NCI-H446 (cell line): ENCODE measurements around the gene PRSS56.

Experiments used
- DNase-seq, 2 experiments: peaks; one replicate each; lab custom pipeline; 2025; lab: John Stamatoyannopoulos, UW

PRSS56 gene

DNA sequence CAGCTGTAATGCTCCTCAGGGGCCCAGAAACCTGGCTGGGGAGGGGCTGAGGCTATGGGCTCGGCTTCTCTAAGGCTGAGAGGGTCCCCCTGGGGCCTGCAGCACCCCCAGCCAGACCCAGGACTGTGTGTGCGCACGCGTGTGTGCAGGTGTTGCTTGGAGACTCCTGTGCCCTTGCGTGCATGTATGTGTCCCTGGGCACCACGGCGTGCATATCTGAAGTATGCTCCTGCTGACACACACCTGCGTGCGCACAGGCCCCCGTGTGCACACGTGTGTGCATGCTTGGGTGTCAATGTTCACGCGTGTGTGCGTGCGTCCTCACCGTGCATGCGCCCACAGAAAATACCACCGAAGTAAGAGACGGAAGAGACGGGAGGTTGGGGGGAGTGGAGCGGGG is 17.7 kb upstream of the PRSS56 start:
- no peak for DNase-seq

DNA sequence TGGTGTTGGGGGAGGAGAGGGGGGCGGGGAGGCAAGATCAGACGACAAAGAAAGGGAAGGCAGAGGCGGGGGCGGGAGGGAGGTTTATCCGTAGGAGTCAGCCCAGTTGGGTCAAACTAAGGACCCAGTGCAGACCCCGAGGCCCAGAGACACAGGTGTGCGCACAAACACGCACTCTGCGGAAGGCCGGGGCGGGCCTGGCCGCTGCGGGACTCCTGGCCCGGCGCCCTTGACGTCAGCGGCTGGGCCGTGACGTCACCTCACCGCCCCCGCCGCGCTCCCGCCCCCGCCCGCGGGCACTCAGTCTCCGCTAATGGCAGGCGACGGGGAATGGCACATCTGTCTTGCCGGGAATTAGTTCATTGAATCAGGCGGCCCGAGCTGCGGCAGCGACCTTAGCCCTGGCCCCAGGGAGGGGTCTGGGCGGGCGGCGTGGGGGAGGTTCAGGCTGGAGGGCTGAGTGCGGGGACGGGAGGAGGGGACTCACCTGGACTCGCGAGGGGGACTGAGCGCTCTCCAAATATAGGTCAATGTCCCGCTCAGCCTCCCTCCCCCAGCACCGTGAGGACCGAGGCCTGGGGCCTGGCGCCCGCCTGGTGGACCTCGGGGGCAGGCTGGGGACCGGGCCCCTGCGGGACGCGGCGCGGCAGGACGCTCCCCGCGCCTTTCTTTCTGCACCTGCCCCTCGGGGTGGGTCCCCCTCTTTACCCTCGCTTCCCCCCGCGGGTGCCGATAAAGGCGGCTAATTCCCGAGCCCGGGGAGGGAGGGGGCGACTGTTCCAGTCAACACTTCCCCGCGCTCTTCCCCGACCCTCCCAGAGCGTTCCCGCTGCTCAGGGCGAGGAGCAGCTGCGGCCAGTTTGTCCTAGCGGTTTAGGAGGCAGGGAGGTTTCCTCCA is 17.0 kb upstream of the PRSS56 start:
- DNase-seq, result no peak

DNA sequence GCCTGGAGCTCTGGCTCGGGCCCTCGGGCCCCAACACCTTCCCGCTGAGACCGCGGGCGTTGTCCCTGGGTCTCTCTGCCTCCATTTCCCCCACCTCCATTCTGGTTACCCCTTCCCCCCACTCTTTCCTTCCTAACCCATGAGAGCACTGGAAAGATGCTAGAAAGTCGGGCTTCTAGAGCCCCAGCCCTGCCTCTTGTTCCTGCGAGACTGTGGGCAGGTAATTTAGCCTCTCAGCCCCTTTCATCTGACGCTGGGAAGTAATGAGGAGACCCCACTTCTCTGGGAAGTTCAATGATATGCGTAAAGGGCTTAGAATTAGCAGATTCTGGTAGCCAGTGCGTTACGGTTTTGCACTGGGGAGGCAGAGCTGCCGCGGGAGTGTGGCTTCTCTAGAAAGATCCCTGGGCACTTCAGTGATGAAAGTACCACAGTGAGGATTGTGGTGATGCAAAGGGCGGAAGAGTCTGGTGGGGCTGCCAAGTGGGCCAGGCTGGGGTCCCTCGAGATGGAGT is 16.3 kb upstream of the PRSS56 start:
- DNase-seq, result no peak

DNA sequence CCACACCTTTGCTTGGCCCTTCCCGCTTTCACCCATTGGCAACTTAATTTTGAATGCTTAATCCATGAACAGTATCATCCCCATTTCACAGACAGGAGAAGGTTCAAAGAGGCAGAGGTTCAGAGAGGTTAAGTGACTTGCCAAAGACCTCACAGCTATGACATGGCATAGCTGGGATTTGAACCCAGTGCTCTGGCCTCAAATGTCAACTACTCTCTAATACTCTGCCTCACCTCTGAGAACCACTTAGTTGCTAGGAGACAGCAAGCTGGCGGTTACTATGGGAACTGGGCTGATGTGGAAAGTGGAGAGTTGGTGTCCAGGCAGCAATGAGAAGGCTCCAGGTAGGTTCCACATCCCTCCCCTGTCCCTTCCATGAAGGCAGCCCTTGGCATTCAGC is 15.8 kb upstream of the PRSS56 start:
- no peak for DNase-seq

DNA sequence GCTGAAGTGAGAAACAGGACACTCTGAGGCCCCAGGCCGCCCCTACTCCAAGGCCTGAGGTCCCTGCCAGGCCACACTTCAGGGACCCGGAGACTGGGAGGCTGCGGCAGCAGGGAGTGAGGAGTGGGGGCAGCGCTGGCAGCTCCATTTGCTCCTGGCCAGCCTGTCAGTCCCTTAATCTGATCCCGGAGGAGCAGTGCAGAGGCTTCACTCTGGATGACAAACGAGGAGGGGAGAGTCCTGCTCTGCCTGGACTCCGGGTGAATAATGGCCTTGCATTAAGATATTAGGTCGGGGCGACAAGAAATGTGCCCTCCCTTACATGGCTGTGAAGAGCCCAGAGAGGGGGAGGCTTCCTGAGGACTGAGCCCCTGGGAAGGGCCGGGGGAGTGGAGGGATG is 14.3 kb upstream of the PRSS56 start:
- DNase-seq, result no peak

DNA sequence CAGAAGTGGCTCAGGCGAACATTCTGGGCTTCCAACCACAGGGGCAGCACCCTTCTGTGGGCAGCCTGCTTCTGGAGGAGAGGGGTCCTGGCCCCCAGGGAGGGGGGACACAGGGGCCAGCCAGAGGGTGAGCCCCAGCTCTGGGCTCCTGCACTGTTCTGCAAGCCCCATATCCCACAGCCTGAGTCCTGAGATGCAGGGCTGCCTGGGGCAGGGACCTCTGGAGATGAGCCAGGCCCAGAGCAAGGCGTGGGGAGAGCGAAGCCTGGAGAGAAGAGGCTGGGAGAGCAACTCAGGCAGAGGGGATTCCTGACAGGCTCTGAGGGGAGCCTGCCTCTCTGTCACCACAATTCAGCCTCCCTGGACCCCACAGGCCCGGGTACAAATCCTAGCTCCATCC is 13.5 kb upstream of the PRSS56 start:
- no peak for DNase-seq

DNA sequence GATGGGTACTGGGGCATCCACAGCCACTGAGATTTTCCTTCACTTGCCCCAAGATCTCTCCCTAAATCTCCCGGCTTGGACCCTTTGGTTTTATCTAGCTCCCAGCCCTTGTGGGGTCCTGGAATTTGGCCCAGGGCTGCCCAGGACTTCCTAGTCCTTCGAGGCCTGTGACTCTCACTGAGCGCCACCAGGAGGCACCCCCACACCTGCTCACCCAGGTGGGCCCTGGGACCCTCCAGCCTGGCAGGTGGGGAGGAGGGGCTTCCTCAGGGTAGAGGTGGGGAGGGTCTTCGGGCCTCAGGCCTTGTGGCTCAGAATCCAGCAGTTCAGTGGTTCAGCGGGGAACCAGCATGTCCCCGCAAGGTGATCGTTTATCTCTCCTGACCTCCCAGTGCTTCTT is 11.9 kb upstream of the PRSS56 start:
- DNase-seq, result no peak

DNA sequence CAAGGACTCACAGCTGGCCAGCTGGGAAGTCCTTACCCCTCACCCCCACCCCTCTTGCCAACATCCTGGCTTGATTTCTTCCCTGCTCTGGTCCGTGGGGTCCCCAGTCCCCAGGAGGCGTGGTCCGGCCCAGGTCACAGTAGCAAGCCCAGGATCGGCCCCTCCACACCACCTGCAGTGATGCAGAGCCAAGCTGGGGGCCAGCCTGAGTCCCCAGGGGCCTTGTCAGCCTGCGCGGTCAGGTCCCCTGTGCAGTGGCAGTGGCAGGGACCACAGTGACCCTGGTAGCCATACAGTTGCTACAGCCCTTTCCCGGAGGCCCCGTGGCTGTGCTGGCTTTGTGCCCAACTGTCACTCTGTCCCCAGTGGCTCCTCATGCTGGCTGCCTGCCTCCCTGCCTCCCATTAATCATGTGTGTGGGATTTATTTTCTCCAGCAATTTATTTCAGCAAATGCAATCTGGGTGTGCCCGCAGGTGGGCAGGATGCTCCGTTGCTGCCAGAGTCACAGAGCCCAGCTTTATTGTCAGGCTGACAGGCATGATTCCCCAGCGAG is 8.8 kb upstream of the PRSS56 start:
- no peak for DNase-seq

DNA sequence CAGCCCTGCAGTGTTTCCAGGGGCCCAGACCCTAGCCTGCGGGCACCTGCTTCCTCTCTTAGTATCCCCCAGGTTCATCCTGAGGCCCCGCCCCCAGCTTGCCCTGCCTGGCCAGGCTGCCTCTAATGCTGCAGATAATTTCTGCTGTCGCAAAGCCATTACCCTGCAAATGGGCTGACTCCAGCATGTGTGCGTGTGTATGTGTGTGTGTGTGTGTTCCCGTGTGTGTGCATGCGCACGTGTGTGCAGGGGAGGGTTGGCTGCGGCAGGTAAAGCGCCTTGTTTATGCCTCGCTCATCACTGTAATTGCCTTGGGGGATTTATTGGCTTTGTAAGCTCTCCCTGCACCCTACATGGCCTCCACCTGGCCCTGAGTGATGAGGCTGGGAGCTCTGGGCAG is 7.6 kb upstream of the PRSS56 start:
- DNase-seq, result no peak

DNA sequence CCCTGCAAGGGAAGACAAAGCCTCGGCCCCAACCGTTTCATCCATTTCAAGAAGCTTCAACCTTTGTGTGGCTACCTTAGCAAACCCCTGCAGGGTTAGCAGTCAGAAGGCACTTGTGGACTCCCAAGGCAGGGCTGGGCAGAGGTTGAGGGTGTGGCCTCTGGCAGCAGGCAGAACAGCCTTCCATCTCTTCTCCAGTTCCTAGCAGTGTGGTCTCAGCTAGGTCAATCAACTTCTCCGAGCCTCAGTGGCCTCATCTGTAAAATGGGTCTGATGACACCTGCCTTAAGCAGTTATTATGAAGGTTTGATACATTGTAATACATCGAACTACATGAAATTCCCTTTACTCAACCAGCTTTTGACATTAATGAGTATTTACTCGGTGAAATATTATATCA is 6.8 kb upstream of the PRSS56 start:
- no peak for DNase-seq

DNA sequence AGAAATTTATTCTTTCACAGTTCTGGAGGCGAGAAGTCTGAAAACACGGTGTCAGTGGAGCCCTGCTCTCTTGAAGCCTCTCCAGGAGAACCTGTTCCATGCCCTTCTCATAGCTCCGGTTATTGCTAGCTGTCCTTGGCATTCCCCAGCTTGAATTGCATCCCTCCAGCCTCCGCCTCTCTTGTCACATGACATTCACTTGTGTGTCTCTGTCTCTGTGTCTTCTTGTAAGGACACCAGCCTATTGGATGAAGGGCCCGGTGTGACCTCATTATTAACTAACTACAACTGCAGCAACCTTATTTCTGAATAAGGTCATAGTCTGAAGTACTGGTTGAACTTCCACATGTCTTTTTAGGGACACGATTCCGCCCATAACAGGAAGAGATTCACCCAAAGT is 4.5 kb upstream of the PRSS56 start:
- DNase-seq, result no peak

DNA sequence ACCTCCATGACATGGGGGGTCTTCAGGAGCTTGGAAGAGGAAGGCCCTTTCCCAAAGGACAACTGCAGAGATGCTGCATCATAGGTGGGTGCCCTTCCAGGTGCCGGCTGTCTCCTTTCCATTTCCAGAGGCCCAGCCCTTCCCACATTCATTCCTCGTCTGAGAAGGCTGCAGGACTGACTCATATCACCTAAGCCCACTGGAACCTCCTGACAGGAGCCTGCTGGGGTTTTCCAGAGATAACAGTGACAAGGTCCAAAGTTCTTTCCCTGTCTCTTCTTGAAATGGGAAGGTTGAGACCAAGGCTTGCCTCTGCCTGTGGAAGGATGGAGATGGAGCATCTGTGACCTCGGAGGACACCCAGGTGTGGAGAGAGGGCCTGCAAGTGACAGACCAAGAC is 3.6 kb upstream of the PRSS56 start:
- DNase-seq, result no peak

DNA sequence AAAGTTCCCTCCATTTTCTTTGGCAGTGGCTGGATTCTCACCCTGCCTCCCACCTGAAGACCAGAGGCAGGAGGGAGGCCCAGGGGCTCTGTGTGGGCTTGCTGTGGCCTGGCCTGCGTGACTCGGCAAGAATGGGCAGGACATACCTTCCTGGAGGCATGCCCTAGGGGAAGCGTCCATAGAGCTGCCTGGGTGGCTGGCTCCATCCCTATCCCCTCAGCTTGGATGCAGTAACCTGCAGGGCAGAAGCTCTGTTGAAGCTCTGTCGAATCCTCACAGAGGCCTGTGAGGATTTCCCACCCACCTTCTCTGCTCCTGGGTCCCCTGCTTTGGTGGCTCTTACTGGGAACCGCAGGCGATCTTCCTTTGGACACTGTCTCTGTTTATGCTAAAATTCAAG is 1.3 kb upstream of the PRSS56 start:
- no peak for DNase-seq

DNA sequence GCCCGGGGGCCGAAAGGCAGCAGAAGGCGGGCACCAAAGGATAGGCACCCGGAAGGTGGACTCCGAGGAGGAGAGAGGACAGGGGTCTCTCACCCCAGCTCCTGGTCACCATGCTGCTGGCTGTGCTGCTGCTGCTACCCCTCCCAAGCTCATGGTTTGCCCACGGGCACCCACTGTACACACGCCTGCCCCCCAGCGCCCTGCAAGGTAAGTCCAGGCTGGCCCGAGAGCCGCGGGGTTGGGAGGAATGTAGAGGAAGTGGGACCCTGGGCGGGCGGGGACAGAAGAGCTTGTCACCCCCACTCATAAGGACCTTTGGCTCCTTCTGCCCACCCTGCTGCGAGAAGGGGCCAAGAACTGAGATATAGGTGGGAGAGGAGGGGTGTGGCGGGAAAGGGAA is 301 bp downstream of the PRSS56 start:
- DNase-seq, result no peak

DNA sequence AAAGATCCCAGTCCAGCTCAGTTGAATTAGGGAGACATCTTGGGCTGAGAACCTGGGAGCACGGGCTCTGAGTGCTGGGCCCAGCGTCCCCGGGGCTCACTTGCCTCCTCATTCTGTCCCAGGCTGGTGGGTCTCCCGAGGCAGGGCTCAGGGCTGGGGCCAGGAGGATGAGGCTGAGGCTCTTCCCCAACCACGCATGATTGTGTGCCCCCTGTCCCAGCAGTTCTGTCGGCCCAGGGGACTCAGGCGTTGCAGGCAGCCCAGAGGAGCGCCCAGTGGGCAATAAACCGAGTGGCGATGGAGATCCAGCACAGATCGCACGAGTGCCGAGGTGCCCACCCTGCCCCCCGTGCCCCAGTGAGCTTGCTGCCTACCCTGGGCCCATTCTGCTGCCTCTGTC is 910 bp downstream of the PRSS56 start:
- no peak for DNase-seq

DNA sequence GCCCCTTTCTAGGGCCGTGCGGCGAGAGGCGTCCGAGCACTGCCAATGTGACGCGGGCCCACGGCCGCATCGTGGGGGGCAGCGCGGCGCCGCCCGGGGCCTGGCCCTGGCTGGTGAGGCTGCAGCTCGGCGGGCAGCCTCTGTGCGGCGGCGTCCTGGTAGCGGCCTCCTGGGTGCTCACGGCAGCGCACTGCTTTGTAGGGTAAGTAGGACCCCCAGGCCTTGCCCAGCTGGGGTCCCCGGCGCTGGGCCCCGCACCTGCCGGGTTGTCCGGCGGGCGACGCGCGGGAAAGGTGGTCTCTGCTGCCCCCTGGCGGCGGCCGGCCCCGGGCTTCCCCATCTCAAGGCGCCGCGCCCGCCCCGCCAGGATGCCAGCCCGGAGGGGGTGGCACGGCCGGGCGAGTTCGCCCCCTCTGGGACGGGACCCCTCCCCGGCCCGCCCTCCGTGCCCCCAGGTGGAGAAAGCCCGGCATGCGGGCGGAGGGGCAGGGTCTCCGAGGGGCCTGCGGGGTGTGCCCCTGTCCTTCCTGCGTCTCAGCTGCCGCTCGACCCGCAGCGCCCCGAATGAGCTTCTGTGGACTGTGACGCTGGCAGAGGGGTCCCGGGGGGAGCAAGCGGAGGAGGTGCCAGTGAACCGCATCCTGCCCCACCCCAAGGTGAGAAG is 1.9 kb downstream of the PRSS56 start:
- DNase-seq, result peak in 1 of 2 experiments; percentile 37

DNA sequence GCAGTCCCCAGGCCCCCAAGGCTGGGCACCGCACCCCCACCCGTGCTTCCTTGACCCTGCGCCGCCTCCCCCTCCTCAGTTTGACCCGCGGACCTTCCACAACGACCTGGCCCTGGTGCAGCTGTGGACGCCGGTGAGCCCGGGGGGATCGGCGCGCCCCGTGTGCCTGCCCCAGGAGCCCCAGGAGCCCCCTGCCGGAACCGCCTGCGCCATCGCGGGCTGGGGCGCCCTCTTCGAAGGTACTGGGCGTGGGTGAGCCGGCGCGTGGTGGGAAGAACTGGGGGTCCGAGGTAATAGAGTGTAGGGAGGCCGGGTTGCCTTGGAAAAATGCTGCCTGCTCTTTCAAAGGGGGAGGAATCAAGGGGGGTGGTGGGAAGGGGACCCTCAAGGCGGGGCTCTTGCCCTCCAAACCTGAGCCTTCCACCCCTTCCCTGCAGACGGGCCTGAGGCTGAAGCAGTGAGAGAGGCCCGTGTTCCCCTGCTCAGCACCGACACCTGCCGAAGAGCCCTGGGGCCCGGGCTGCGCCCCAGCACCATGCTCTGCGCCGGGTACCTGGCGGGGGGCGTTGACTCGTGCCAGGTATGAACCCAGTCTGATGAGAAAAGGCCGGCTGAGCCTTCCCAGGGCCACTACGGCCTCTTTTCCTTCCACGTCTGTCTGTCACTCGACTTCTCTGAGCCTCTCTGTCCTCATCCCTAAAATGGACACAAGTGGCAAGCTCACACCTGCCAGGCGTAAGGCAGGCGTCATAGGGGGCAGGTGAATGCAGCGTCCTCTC is 2.6 kb downstream of the PRSS56 start:
- no peak for DNase-seq

DNA sequence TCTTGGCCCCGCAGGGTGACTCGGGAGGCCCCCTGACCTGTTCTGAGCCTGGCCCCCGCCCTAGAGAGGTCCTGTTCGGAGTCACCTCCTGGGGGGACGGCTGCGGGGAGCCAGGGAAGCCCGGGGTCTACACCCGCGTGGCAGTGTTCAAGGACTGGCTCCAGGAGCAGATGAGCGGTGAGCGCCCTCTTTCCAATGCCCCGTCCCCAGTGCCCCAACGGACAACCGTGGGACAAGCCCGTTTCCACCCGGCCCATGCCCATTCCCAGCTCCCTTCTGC is 3.2 kb downstream of the PRSS56 start:
- DNase-seq, result no peak

DNA sequence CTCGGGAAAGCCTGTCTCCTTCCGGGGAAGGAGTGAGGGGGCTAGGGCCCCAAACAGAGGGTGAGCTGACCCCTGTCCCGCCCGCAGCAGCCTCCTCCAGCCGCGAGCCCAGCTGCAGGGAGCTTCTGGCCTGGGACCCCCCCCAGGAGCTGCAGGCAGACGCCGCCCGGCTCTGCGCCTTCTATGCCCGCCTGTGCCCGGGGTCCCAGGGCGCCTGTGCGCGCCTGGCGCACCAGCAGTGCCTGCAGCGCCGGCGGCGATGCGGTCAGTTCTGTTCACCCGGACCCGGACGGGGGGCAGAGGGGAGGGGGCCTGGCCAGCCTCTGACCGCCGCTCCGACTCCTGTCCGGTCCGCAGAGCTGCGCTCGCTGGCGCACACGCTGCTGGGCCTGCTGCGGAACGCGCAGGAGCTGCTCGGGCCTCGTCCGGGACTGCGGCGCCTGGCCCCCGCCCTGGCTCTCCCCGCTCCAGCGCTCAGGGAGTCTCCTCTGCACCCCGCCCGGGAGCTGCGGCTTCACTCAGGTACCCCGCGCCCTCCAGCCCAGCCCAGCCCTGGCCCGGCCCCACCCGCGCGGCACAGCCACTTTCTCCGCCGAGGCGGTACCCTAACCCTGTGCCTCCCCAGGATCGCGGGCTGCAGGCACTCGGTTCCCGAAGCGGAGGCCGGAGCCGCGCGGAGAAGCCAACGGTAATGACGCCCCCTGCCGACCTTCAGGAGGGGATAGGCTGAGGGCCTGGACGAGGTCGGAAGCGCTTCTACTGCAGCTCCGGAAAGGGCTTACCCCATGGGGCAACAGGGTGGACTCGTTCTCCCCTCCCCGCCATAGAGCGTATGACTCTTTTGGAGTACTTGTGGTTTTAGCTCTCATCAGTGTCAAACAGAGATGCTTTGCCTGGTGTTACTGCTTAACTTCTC is 3.8 kb downstream of the PRSS56 start:
- DNase-seq, result no peak

DNA sequence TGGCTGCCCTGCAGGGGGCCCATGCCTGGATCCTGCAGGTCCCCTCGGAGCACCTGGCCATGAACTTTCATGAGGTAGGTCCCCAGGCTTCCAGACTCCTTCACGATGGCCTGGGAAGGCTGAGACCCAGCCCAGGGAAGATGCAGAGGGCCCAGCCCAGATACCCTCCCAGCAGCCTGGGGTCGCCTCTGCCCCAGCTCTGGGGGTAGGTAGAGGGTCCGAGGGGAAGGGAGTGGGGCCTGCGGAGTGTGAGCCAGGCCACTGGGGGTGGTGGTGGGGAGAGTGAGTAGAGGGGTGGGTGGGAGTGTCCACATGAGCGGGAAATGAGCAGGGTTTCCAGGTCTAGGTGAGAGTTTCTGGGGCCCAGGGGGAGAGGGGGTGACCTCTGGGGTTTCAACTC is 4.6 kb downstream of the PRSS56 start:
- DNase-seq, result no peak

DNA sequence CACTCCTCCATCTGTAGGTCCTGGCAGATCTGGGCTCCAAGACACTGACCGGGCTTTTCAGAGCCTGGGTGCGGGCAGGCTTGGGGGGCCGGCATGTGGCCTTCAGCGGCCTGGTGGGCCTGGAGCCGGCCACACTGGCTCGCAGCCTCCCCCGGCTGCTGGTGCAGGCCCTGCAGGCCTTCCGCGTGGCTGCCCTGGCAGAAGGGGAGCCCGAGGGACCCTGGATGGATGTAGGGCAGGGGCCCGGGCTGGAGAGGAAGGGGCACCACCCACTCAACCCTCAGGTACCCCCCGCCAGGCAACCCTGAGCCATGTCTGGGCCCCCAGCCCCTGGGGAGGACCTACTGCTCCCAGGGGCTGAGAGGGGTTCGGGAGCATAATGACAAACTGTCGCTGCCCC is 5.0 kb downstream of the PRSS56 start:
- no peak for DNase-seq
